CD4-positive, alpha-beta T cell treated with Interleukin-4 for 4 hours (primary cell): ENCODE data around the gene CALR.
A peak's percentile ranks its signal among the peaks of the same experiment; 100 is the strongest.
"Not testable (repeated sequence)": the region's sequence is repeated elsewhere in the genome, so short reads cannot be mapped to it uniquely, and the experiment has no call there.

Experiments
- DNase-seq: peaks from one replicate; pipeline ENCODE4 v3.0.0-alpha.2; 2020

CALR gene

GRCh38 chr19:12935071-12935470, 3.3 kb upstream of the CALR start:
- DNase-seq: no peak

- no peak for DNase-seq
Measured at GRCh38 chr19:12936582-12936981, 1.8 kb upstream of the CALR start.

- no peak for DNase-seq
Measured at GRCh38 chr19:12937093-12937926, 1.1 kb upstream of the CALR start.

- peak; percentile 28 for DNase-seq
Measured at GRCh38 chr19:12938779-12939601, 581 bp downstream of the CALR start.

GRCh38 chr19:12939975-12940423, 1.6 kb downstream of the CALR start:
- no peak for DNase-seq

GRCh38 chr19:12940897-12941296, 2.5 kb downstream of the CALR start:
- no peak for DNase-seq

- DNase-seq: no peak
Measured at GRCh38 chr19:12943437-12944044, 5.1 kb downstream of the CALR start.

- no peak for DNase-seq
Measured at GRCh38 chr19:12944104-12944674, 5.8 kb downstream of the CALR start.

GRCh38 chr19:12945479-12946091, 7.2 kb downstream of the CALR start, which contains the start of gene RAD23A:
RAD23A (plus strand) TSS chr19:12945862; CDS start chr19:12945949, 87 bp downstream.
- peak; percentile 97 for DNase-seq

GRCh38 chr19:12946092-12946721, 7.8 kb downstream of the CALR start:
- DNase-seq: no peak

- DNase-seq: no peak
Measured at GRCh38 chr19:12946731-12947496, 8.5 kb downstream of the CALR start.

- no peak for DNase-seq
Measured at GRCh38 chr19:12947702-12948611, 9.5 kb downstream of the CALR start.

GRCh38 chr19:12948612-12949362, 10.4 kb downstream of the CALR start:
- DNase-seq: no peak

- no peak for DNase-seq
Measured at GRCh38 chr19:12949363-12950283, 11.2 kb downstream of the CALR start.

- not testable (repeated sequence) for DNase-seq
Measured at GRCh38 chr19:12952050-12952449, 13.6 kb downstream of the CALR start.

- DNase-seq: no peak
Measured at GRCh38 chr19:12952488-12953137, 14.2 kb downstream of the CALR start.

- DNase-seq: no peak
Measured at GRCh38 chr19:12953138-12953798, 14.9 kb downstream of the CALR start.
